Fibroblast of skin of back (primary cell): Measurements from ENCODE around the gene NKX1-1.
A peak's percentile ranks its signal among the peaks of the same experiment; 100 is the strongest.

Experiments
- DNase-seq: peaks from one replicate; pipeline ENCODE4 v3.0.0-alpha.2; 2013

The NKX1-1 gene

DNA sequence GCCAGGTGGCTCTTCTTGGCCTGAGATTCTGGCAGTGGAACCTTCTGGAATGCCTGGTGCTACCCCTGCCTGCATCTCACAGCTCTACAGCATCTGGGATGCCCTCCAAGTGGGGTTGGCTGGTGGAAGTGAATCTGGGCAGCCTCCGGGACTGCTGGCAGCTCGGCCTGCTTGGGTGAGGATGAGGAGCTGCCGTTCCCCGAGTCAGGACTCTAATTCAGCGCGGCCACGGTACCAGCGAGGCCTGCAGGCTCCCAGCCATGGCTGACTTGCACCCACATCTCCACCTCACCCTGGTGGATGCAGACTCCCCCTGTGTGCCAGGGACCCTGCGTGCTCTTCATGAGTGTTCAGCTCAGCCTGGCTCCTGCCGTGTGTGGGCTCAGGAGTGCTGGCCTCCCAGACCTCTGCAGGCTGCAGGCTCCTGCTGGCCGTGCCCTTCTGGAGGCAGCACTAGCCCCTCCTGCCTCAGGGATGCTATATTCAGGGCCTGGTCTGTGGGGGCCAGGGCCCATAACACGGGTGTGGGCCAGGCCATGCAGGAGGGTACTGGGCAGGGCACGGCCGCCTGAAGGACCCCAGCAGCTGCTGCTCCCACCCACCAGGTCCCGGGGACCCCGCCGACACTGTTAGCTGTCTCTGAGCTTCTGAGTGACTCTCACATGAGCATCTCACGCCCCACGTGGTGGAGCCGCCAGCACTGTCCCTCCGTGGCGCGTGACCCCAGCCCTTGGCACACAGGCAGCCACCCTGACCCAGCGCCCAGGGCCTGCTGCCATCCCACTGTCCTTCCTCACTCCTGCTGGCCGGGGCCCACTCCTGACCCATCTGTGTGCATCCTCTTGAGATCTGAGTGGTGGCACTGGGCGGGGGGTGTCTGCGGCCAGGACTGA is 48.6 kb downstream of the NKX1-1 start:
- DNase-seq: no peak

- peak; percentile 43 for DNase-seq
Observed at GRCh38 chr4:1356181-1356998, 49.9 kb downstream of the NKX1-1 start.

DNA sequence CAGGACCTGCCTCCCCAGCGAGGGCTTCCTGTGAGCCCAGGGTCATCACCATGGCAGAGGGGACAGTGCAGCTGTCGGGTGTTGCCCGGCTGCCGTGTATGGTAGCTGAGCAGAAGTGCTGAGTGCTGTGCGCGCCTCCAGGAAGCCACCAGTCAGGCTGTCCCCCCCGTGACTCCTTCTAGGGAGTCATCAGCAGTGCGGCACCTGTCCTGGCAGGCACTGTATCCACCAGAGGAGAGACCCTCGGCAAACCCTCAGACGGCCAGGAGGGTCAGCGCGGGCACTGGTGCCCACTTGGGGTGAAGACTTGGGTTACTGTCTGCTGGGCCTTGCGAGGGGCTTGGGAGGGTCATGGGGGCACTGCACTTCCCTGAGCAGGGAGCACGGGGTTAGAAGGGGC is 50.9 kb downstream of the NKX1-1 start:
- DNase-seq: no peak

DNA sequence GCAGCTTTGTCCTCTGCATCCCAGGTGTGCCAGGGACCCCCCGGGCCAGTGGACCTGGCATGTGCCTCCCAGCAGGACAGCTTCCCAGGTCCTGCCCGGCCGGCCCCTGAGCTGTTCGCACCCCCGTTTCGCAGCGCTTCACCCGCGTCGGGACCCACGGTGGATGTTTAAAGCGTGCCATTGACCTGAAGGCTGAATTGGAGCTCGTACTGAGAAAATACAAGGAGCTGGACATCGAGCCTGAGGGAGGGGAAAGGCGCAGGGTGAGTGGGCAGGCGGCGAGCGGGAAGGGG is 51.3 kb downstream of the NKX1-1 start:
- no peak for DNase-seq

DNA sequence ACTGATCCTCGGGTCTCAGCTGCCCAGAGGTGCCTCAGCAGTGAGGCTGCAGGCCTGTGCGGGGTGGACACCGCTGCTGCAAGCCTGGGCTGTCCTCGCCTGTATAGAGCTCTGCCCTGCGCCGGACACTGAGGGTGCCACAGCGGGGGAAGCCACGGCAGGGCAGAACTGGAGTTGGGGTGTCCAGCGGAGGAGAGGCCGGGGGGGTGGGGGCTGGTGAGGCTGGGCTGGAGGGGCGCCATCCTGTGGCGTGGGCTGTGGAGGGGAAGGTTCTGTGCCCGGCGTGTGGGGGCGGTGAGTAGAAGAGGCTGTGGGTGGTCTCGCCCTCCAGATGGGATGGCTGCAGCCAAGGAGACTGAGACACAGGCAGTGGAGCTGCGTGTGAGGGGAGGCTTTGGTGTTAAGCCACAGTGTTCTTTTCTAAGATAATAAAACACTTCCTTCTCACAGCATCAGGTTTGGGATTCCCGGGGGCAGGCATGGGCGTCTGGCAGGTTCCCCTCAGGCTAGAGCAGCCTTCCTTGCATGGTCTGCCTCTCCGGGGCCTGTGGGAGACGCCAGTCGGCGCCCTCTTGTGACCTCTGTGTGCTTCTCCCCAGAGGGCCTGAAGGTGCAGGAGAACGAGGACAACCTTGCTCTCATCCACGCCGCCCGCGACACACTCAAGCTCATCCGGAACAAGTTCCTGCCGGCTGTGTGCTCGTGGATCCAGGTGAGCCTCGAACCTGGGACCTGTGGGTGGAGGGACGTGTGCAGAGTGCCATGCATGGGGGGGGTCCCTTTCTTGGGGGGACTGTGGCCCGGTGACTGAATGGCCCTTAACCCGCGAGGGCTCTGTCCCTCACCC is 51.9 kb downstream of the NKX1-1 start:
- no peak for DNase-seq

GRCh38 chr4:1353186-1354055 is 52.8 kb downstream of the NKX1-1 start:
- no peak for DNase-seq
